Vagina (tissue), 2 donors: Measurements from ENCODE around the gene UQCRC1.

Experiments used
- POLR2A ChIP-seq, 2 donors: fragments of 450-650 bp; IDR thresholded peaks; one replicate each; pipeline ENCODE4 v1.6.1; 2017; ENCODE audit warnings: antibody characterized with exemption in 2 of 2, mild to moderate bottlenecking in 2 of 2, moderate library complexity in 2 of 2
- POLR2AphosphoS5 ChIP-seq, 2 donors: sonication (generic); formaldehyde crosslinking; IDR thresholded peaks; one replicate each; pipeline ENCODE4 v1.9.0; 2017; ENCODE audit warnings: antibody characterized with exemption in 2 of 2, mild to moderate bottlenecking in 2 of 2, low read depth in 1 of 2; ENCODE audit not compliant: insufficient read depth in 1 of 2
- TF ChIP-seq, protein P1 (sequence below), 3 experiments: fragments of 450-650 bp in 2 of 3; fragments of 200-600 bp in 1 of 3; sonication (generic) in 1 of 3; IDR thresholded peaks; one replicate each; pipeline ENCODE4 v1.5.1; 2017 to 2019; ENCODE audit warnings: antibody characterized with exemption in 3 of 3, mild to moderate bottlenecking in 2 of 3, moderate library complexity in 2 of 3

- TF ChIP-seq POLR2A (IDR thresholded peaks at IDR 0.05) (no peak), POLR2AphosphoS5 (IDR thresholded peaks at IDR 0.05; ENCODE audit: insufficient read depth in 1 of 2, low read depth in 1 of 2) (no peak)
- TF ChIP-seq, protein P1, sequence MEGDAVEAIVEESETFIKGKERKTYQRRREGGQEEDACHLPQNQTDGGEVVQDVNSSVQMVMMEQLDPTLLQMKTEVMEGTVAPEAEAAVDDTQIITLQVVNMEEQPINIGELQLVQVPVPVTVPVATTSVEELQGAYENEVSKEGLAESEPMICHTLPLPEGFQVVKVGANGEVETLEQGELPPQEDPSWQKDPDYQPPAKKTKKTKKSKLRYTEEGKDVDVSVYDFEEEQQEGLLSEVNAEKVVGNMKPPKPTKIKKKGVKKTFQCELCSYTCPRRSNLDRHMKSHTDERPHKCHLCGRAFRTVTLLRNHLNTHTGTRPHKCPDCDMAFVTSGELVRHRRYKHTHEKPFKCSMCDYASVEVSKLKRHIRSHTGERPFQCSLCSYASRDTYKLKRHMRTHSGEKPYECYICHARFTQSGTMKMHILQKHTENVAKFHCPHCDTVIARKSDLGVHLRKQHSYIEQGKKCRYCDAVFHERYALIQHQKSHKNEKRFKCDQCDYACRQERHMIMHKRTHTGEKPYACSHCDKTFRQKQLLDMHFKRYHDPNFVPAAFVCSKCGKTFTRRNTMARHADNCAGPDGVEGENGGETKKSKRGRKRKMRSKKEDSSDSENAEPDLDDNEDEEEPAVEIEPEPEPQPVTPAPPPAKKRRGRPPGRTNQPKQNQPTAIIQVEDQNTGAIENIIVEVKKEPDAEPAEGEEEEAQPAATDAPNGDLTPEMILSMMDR (IDR thresholded peaks at IDR 0.05), result no peak
Measured at GRCh38 chr3:48621461-48621869, 12.0 kb upstream of the UQCRC1 start, which contains the start of gene TMEM89.
